Measurements from ENCODE around the gene AP1G1.
"Not testable (repeated sequence)": the region's sequence is repeated elsewhere in the genome, so short reads cannot be mapped to it uniquely, and the experiment has no call there.

Gene AP1G1

DNA sequence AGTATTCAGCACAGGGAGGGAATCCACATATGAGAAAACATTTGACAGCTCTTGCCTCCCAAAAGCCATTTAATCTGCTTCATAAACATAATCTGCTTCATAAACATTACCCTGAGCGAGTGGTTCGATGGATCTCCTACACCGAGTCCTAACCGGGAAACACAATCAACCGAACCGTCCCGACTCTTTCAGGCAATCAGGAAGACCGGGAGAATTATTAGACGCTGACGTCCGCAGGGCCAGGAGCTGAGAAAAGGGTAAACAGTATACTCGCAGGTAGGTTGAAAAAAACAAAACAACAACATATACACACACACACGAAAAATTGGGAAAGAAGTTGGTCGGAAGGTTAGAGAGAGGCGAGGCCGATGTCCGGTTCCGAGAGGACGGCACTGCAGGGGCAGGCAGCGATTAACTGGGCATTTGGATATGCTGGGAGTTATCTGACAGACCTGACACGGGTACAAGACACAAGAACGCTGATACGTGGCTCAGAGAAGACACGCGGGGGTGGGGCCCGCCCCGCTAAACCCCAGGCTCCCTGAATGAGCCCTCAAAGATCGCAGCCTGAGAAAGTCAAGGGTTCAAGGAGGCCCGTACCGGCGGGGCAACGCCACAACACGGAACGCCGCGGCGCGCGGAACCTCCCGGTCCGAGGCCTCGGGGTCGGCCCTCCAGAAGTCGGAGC lies 585 bp downstream of the AP1G1 start:
- TF ChIP-seq, protein P1, sequence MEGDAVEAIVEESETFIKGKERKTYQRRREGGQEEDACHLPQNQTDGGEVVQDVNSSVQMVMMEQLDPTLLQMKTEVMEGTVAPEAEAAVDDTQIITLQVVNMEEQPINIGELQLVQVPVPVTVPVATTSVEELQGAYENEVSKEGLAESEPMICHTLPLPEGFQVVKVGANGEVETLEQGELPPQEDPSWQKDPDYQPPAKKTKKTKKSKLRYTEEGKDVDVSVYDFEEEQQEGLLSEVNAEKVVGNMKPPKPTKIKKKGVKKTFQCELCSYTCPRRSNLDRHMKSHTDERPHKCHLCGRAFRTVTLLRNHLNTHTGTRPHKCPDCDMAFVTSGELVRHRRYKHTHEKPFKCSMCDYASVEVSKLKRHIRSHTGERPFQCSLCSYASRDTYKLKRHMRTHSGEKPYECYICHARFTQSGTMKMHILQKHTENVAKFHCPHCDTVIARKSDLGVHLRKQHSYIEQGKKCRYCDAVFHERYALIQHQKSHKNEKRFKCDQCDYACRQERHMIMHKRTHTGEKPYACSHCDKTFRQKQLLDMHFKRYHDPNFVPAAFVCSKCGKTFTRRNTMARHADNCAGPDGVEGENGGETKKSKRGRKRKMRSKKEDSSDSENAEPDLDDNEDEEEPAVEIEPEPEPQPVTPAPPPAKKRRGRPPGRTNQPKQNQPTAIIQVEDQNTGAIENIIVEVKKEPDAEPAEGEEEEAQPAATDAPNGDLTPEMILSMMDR (conservative IDR thresholded peaks at IDR 0.05; ENCODE audit: low read length) = no peak
- H3K4me3 ChIP-seq (ENCODE audit: low read length) = peak overlapping the region; percentile 74
- DNase-seq (ENCODE audit: low read depth) = peak; percentile 38

DNA sequence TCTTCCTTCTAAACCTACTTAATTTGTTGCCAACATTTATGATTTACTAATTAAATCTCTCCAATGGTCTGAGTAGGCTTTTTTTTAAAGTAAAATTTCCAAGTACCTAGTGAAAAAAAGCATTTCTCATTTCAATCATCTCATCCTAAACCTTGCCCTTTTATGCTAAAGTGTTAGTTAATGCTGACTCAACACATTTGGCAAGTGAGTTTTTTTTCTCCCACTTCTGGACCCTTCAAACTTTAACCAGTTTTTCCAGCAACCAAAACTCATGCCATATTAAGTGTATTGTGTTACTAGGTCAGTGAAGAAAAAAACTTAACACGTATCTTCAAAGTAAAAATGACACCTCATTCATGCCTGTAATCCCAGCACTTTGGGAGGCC lies 5.3 kb downstream of the AP1G1 start:
- DNase-seq (ENCODE audit: low read depth) = no peak
- no peak overlapping the region for H3K4me3 ChIP-seq (ENCODE audit: low read length)
- TF ChIP-seq, protein P1 (conservative IDR thresholded peaks at IDR 0.05; ENCODE audit: low read length) = no peak

DNA sequence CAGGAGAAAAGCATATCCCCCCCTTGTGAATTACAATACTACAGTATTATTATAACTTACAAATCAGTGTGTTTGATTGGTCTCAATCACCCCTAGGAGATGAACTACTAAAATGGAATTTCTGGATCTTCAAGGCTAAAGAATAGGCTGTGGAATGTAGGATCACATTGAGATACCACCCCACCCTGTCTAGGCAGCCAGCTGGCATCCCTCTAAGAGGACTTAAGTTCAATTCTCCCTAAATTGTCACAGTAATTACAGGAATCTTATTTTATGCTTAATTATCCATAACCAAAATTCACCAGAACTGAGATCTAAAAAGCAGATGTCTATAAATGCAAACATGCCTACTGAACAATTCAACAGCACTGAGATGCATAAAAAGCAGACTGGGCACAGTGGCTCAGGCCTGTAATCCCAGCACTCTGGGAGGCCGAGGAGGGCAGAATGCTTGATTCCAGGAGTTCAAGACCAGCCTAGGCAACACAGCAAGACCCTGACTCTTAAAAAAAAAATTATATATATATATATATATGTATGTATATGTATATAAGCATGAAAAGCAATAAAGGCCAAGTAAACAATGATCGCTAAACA lies 12.0 kb downstream of the AP1G1 start:
- TF ChIP-seq, protein P1 (conservative IDR thresholded peaks at IDR 0.05; ENCODE audit: low read length) = no peak
- DNase-seq (ENCODE audit: low read depth) = peak; percentile 27
- H3K4me3 ChIP-seq (ENCODE audit: low read length) = no peak overlapping the region

DNA sequence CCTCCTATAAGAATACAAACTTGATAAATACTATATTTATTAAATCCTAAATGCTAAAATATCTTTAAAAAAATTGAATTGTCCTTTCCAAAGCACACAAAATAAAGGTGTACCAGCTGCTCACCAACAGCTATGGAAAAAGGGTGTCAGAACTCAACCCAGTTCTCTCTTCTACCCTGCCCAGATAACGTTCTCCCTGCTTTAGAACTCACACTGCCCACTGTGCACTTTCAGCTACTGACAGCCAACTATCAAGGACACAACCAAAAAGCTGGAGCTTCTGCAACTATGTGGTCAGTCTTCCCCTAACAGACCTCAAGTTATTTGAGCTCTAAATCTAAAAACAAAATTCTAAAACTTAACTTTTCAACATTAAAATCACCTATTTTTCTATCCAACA lies 13.7 kb downstream of the AP1G1 start:
- no peak overlapping the region for H3K4me3 ChIP-seq (ENCODE audit: low read length)
- no peak for DNase-seq (ENCODE audit: low read depth)
- TF ChIP-seq, protein P1 (conservative IDR thresholded peaks at IDR 0.05; ENCODE audit: low read length) = no peak

DNA sequence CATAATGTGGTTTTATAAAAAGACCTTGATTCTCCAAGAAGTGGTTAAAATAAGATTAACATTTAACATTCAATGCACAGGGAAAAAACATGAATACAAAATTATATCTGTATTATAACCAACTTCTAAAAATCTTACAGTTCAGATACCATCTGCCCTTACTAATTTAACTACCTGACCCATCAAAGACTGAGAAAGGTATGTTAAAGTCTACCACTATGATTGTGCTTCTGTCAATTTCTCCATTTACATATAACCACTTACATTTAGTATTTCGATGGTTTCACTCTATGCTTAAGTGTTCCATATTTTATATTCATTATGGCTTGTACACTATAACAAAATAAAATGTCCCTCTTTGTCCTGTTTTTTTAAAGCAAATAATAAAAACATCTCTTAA lies 14.6 kb downstream of the AP1G1 start:
- TF ChIP-seq, protein P1 (conservative IDR thresholded peaks at IDR 0.05; ENCODE audit: low read length) = no peak
- DNase-seq (ENCODE audit: low read depth) = no peak
- H3K4me3 ChIP-seq (ENCODE audit: low read length) = no peak overlapping the region

DNA sequence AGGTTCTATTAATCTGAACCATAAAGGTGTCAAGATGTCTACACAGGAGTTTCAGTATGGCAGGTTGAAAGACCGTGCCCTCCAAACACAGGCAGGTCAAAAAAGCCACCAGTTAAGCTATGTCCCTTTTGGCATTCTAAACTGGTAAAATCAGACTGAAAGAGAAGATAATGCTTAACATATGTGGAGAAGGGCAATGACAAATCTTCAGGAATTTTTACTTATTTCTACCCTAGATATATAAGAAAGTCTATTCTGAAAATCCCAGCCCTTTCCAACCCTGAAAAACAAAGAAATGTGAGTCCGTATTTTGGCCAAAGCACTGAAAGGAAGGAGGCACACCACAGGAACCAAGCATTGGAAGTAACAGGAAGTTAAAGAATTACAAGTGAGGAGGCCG lies 16.5 kb downstream of the AP1G1 start:
- DNase-seq (ENCODE audit: low read depth) = peak; percentile 53
- TF ChIP-seq, protein P1 (conservative IDR thresholded peaks at IDR 0.05; ENCODE audit: low read length) = no peak
- H3K4me3 ChIP-seq (ENCODE audit: low read length) = no peak overlapping the region

DNA sequence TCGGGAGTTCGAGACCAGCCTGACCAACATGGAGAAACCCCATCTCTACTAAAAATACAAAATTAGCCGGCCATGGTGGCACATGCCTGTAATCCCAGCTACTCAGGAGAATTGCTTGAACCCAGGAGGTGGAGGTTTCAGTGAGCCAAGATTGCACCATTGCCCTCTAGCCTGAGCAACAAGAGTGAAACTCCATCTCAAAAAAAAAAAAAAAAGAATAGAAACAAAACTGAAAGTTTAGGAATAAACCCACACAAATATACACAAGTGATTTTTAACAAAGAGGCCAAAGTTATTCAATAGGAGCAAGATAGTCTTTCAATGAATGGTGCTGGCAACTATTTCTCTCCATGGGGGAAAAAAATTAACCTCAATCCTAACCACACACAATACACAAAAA lies 18.3 kb downstream of the AP1G1 start:
- not testable (repeated sequence) for DNase-seq (ENCODE audit: low read depth); H3K4me3 ChIP-seq (ENCODE audit: low read length)

Measured in AG10803 (cell line).